Panc1 (cell line): Measurements from ENCODE around the gene CYP1B1. TPM values are rescaled to one million over a fixed set of nuclear protein-coding genes. Genes with fewer than 3 reads are reported as not detected.
A peak's percentile ranks its signal among the peaks of the same experiment; 100 is the strongest.

Experiments used
- ATAC-seq: fragments of 200-7000 bp; cut with Tn5 transposase; 2 replicates; pipeline ENCODE4 v1.9.1; 2020; ENCODE audit warnings: mild to moderate bottlenecking, moderate library complexity
- BruUV-seq: library from RNA; stranded (reverse); fragments of 400-500 nt; replicated peaks from 2 replicates; lab custom pipeline; 2021; lab: Mats Ljungman, UMichigan
- CTCF ChIA-PET: fragments of 300-600 bp; sonication (Branson Sonifier 250); formaldehyde crosslinking; loops from one replicate; lab custom pipeline; 2022; ENCODE audit warnings: antibody characterized with exemption; lab: Charles Lee
- POLR2A ChIA-PET: fragments of 300-600 bp; sonication (Branson Sonifier 250); formaldehyde crosslinking; loops from one replicate; lab custom pipeline; 2022; ENCODE audit warnings: antibody characterized with exemption; lab: Charles Lee
- DNase-seq: peaks from one replicate; pipeline ENCODE4 v3.0.0-alpha.2; 2010; ENCODE audit warnings: low read depth, low spot score
- H3K27ac ChIP-seq: 2 replicates; pipeline ENCODE4 v1.5.1; 2011; ENCODE audit warnings: mild to moderate bottlenecking, low read length, inconsistent platforms
- H3K27me3 ChIP-seq: fragments of 200-500 bp; sonication (Bioruptor generic); 2 replicates; pipeline ENCODE4 v1.6.0; 2014; ENCODE audit warnings: low read length, inconsistent platforms; ENCODE audit not compliant: control insufficient read depth, insufficient read depth
- H3K36me3 ChIP-seq: fragments of 200-500 bp; sonication (Bioruptor generic); 2 replicates; pipeline ENCODE4 v1.5.1; 2014; ENCODE audit warnings: inconsistent platforms, mild to moderate bottlenecking, low read length, moderate library complexity; ENCODE audit not compliant: control insufficient read depth, insufficient read depth
- H3K4me1 ChIP-seq: 2 replicates; pipeline ENCODE4 v1.5.1; 2011; ENCODE audit warnings: inconsistent platforms, mild to moderate bottlenecking, low read length, moderate library complexity; ENCODE audit not compliant: control insufficient read depth, insufficient read depth
- H3K4me3 ChIP-seq, 2 experiments: 2 replicates each; pipeline ENCODE4 v1.5.1; 2011 to 2012; ENCODE audit warnings: low read depth in 2 of 2, low read length in 2 of 2, mild to moderate bottlenecking in 2 of 2, inconsistent platforms in 1 of 2, moderate library complexity in 1 of 2
- H3K9me3 ChIP-seq: fragments of 200-500 bp; sonication (Bioruptor generic); 2 replicates; pipeline ENCODE4 v1.5.1; 2014; ENCODE audit warnings: low read depth, mild to moderate bottlenecking, inconsistent platforms, low read length, moderate library complexity; ENCODE audit not compliant: control insufficient read depth, insufficient read depth
- CTCF ChIP-seq: fragments of 450-650 bp; IDR thresholded peaks from 2 replicates; pipeline ENCODE4 v1.5.1; 2017; ENCODE audit warnings: mild to moderate bottlenecking
- POLR2AphosphoS5 ChIP-seq: IDR thresholded peaks from 2 replicates; pipeline ENCODE4 v1.6.1; 2012; ENCODE audit warnings: mild to moderate bottlenecking, low read depth, low read length, moderate library complexity
- SIN3A ChIP-seq: IDR thresholded peaks from 2 replicates; pipeline ENCODE4 v1.6.1; 2012; ENCODE audit warnings: low read depth, mild to moderate bottlenecking, low read length, moderate library complexity, borderline replicate concordance; ENCODE audit not compliant: insufficient read depth
- TCF7L2 ChIP-seq: IDR thresholded peaks from 2 replicates; pipeline ENCODE4 v1.6.1; 2011; ENCODE audit warnings: mild to moderate bottlenecking, low read depth, low read length, inconsistent platforms
- in situ Hi-C: cut with HindIII; loops from 2 replicates; pipeline ENCODE4 v1.10.0; 2016; ENCODE audit warnings: low sequenced_read_pairs, low pct_unique_long_range_greater_than_20kb
- intact Hi-C: fragments of 100-400 bp; cut with micrococcal nuclease; formaldehyde crosslinking; loops from one replicate; pipeline ENCODE4 v1.10.0; 2022; ENCODE audit not compliant: unreplicated experiment
- total RNA-seq: library from RNA; stranded (reverse); gene quantifications from one replicate; pipeline ENCODE4 v1.2.1, GENCODE V29; 2021; ENCODE audit not compliant: unreplicated experiment
- TF ChIP-seq, protein P1 (sequence below), 2 experiments: IDR thresholded peaks; 2 replicates each; pipeline ENCODE4 v1.6.1; 2011 to 2012; ENCODE audit warnings: low read depth in 2 of 2, control low read depth in 1 of 2, low read length in 1 of 2, mild to moderate bottlenecking in 1 of 2, moderate library complexity in 1 of 2; ENCODE audit not compliant: insufficient read depth in 1 of 2

The CYP1B1 gene
- total RNA-seq, 1 experiment from 2014 or later = 86.7 TPM

DNA sequence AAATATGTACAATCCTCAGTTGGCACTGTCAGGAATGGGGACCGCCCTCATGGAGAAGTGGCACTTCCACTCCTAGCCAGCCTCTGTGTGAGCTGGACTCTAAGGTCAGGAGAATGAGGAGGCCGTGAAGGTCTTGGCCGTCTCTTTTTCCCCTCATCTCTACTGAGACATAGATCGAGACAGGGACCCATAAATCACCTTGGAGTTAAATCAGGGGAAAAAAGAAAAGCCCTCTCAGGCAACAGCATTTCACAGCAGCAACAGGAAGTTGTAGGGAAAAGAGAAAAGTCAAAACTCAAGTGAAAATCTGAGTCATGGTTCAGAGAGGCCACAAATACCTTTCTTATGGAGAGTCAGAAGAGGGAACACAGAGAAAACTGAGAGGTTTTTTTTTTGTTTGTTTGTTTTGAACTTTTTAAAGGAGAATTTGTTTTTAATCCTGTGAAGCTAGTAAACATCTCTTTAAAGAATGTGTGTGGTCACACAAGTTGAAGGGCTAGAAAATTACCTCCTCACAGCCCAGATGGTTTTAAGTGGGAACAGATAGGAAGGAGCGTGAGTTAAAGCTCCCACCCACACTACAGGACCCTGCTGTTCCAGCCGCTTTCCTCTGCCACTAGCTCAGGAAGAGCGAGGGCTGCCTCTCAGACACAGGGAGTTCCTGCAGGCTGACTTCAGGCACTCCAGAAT, 30.6 kb upstream of the CYP1B1 start:
- Histone ChIP-seq H3K27ac (peak overlapping the region; percentile 95), H3K9me3 (no peaks in the 10 kb centered on the region), H3K4me3 (peak overlapping the region in 1 of 2 experiments; percentile 19; a peak in 2 of 4 replicates), H3K36me3 (no peaks in the 10 kb centered on the region), H3K27me3 (no peaks in the 10 kb centered on the region), H3K4me1 (peaks cover 35% of the 10 kb centered on the region)
- ChIA-PET CTCF (interaction anchor here (0.6 to 3.2 kb wide), 3 partner anchors 10 to 84 kb away, joined by 3 to 34 read pairs (median 17); partner anchors contain the start of gene CYP1B1), POLR2A (interaction anchor here (0.7 kb wide), 1 partner anchor 31 kb away, joined by 4 read pairs; the partner anchor contains the start of gene CYP1B1)
- TF ChIP-seq, protein P1, sequence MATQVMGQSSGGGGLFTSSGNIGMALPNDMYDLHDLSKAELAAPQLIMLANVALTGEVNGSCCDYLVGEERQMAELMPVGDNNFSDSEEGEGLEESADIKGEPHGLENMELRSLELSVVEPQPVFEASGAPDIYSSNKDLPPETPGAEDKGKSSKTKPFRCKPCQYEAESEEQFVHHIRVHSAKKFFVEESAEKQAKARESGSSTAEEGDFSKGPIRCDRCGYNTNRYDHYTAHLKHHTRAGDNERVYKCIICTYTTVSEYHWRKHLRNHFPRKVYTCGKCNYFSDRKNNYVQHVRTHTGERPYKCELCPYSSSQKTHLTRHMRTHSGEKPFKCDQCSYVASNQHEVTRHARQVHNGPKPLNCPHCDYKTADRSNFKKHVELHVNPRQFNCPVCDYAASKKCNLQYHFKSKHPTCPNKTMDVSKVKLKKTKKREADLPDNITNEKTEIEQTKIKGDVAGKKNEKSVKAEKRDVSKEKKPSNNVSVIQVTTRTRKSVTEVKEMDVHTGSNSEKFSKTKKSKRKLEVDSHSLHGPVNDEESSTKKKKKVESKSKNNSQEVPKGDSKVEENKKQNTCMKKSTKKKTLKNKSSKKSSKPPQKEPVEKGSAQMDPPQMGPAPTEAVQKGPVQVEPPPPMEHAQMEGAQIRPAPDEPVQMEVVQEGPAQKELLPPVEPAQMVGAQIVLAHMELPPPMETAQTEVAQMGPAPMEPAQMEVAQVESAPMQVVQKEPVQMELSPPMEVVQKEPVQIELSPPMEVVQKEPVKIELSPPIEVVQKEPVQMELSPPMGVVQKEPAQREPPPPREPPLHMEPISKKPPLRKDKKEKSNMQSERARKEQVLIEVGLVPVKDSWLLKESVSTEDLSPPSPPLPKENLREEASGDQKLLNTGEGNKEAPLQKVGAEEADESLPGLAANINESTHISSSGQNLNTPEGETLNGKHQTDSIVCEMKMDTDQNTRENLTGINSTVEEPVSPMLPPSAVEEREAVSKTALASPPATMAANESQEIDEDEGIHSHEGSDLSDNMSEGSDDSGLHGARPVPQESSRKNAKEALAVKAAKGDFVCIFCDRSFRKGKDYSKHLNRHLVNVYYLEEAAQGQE (IDR thresholded peaks at IDR 0.05; ENCODE audit: insufficient read depth in 1 of 2, low read depth in 2 of 2, low read length in 1 of 2) = no peak
- TF ChIP-seq CTCF (no peak), TCF7L2 (no peak), SIN3A (no peak), POLR2AphosphoS5 (no peak)
- in situ Hi-C loops (no loop called here), intact Hi-C loops (no loop called here)
- DNase-seq (no peak), ATAC-seq (peak; percentile 67)
- TSS peak; percentile 58 for BruUV-seq

DNA sequence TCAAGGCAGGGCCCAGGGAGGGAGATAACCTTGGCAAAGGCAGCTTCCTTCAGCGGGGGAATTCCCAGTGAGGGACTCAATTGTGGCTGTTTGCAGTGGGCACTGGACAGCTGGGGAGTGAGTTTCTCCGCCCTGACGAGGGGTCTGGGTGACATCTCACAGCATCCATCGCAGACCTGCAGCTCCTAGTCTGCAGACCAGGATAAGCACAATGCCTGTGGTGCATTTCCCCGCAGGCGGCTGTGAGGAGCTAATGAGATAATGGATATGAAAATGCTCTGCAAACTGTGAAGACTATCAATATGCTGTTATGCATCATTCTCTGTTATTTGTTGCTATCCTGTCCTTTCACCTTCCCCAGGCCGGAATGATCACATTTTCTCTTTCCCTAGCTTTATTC, 30.0 kb upstream of the CYP1B1 start:
- no peaks in the 10 kb centered on the region for H3K36me3 ChIP-seq
- TF ChIP-seq, protein P1 (IDR thresholded peaks at IDR 0.05; ENCODE audit: insufficient read depth in 1 of 2, low read depth in 2 of 2, low read length in 1 of 2) = no peak
- TF ChIP-seq CTCF (no peak), SIN3A (no peak), POLR2AphosphoS5 (no peak), TCF7L2 (no peak)
- DNase-seq (no peak), ATAC-seq (peak; percentile 46)
- H3K4me3 ChIP-seq = peak overlapping the region in 1 of 2 experiments; percentile 19; a peak in 2 of 4 replicates
- intact Hi-C loops = no loop called here
- H3K27ac ChIP-seq = peak overlapping the region; percentile 95
- POLR2A ChIA-PET = no interaction called here
- no peaks in the 10 kb centered on the region for H3K9me3 ChIP-seq
- H3K27me3 ChIP-seq = no peaks in the 10 kb centered on the region
- BruUV-seq = no TSS peak
- H3K4me1 ChIP-seq = peaks cover 35% of the 10 kb centered on the region
- in situ Hi-C loops = no loop called here
- CTCF ChIA-PET = interaction anchor here (3.2 kb wide), 1 partner anchor 30 kb away, joined by 34 read pairs; the partner anchor contains the start of gene CYP1B1
